HG03558 (cell line): Measurements from ENCODE around the gene CD79B.
"Not testable (repeated sequence)": the region's sequence is repeated elsewhere in the genome, so short reads cannot be mapped to it uniquely, and the experiment has no call there.

Experiments used
- ATAC-seq: cut with Tn5 transposase; IDR thresholded peaks from one replicate; pipeline ENCODE4 v1.9.1; 2021; ENCODE audit warnings: moderate number of reproducible peaks; ENCODE audit not compliant: unreplicated experiment; ENCODE audit errors: extremely low read depth

CD79B gene

GRCh38 chr17:63882626-63883126, 49.5 kb downstream of the CD79B start:
- not testable (repeated sequence) for ATAC-seq

GRCh38 chr17:63881935-63882601, 50.1 kb downstream of the CD79B start, which contains the start of gene GH2:
Gene GH2 (minus strand): TSS chr17:63881944. CDS start chr17:63881801, 143 bp downstream.
- no peak for ATAC-seq

- ATAC-seq = not testable (repeated sequence)
These were observed 50.8 kb downstream of the CD79B start for GRCh38 chr17:63881337-63881736.

- no peak for ATAC-seq
These were observed 51.4 kb downstream of the CD79B start for GRCh38 chr17:63880706-63881105.
